ENCODE results near the gene TMEM26. TPM values are rescaled to one million over a fixed set of nuclear protein-coding genes. Genes with fewer than 3 reads are reported as not detected.

TMEM26 gene
- total and polyA plus RNA-seq, 2 experiments from 2014 or later: 1.0 to 1.9 TPM

DNA sequence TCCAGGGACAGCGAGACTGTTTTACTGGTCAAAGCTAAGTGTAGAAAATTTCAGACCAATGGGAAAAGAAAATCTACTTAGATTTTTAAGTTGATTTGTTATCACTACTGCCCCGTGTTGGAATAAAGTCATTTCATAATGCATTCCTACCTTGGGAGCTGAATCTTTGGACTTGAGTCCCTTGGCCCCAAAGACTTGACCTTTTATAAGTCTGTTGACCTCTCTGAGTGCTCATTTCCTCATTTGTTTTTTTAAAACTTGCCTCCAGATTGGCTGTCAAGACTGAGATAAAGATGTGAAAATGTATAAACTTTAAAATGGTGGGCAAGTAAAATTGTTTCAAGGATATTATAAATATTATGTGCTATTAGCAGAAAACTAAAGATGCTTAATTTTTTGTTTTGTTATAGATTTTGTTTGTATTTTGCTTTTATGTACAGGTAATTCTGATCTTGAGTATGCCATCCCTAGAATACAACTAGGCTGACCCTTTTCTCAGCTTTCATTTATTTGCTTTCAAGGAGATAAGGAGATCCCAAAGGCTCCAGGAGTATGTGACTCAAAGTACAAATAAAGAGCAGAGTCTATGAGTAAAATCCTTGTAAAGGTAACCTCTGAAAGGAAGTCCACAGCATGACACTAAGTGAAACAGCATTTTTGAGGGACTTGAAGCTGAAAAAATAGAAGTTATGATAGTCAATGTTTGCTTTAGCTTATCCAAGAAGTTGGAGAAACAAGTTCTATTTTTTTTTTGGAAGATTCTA lies 54.6 kb downstream of the TMEM26 start:
- no peaks in the 10 kb centered on the region for H4K20me1 ChIP-seq (replicated peaks; ENCODE audit: insufficient read depth)
- H3K9me2 ChIP-seq (ENCODE audit: insufficient read depth): no peaks in the 10 kb centered on the region; the same call in 1 of the 2 replicates
- H3K4me3 ChIP-seq: no peak overlapping the region
- Mint-ChIP-seq H3K27ac (no peak overlapping the region), H3K4me1 (peaks cover 4% of the 10 kb centered on the region), H3K36me3 (ENCODE audit: low read depth) (no peaks in the 10 kb centered on the region), H3K27me3 (ENCODE audit: insufficient read depth, low read depth, poor library complexity) (no peaks in the 10 kb centered on the region), H3K9me3 (no peaks in the 10 kb centered on the region), H3K4me3 (no peak overlapping the region)
- H3K27ac ChIP-seq (ENCODE audit: low read depth): no peak overlapping the region
- TF ChIP-seq EZH2 (IDR thresholded peaks at IDR 0.05; ENCODE audit: low read depth, unreplicated experiment): no peak
- TF ChIP-seq EZH2phosphoT487 (IDR thresholded peaks at IDR 0.05; ENCODE audit: unreplicated experiment): no peak
- TF ChIP-seq, protein P1, sequence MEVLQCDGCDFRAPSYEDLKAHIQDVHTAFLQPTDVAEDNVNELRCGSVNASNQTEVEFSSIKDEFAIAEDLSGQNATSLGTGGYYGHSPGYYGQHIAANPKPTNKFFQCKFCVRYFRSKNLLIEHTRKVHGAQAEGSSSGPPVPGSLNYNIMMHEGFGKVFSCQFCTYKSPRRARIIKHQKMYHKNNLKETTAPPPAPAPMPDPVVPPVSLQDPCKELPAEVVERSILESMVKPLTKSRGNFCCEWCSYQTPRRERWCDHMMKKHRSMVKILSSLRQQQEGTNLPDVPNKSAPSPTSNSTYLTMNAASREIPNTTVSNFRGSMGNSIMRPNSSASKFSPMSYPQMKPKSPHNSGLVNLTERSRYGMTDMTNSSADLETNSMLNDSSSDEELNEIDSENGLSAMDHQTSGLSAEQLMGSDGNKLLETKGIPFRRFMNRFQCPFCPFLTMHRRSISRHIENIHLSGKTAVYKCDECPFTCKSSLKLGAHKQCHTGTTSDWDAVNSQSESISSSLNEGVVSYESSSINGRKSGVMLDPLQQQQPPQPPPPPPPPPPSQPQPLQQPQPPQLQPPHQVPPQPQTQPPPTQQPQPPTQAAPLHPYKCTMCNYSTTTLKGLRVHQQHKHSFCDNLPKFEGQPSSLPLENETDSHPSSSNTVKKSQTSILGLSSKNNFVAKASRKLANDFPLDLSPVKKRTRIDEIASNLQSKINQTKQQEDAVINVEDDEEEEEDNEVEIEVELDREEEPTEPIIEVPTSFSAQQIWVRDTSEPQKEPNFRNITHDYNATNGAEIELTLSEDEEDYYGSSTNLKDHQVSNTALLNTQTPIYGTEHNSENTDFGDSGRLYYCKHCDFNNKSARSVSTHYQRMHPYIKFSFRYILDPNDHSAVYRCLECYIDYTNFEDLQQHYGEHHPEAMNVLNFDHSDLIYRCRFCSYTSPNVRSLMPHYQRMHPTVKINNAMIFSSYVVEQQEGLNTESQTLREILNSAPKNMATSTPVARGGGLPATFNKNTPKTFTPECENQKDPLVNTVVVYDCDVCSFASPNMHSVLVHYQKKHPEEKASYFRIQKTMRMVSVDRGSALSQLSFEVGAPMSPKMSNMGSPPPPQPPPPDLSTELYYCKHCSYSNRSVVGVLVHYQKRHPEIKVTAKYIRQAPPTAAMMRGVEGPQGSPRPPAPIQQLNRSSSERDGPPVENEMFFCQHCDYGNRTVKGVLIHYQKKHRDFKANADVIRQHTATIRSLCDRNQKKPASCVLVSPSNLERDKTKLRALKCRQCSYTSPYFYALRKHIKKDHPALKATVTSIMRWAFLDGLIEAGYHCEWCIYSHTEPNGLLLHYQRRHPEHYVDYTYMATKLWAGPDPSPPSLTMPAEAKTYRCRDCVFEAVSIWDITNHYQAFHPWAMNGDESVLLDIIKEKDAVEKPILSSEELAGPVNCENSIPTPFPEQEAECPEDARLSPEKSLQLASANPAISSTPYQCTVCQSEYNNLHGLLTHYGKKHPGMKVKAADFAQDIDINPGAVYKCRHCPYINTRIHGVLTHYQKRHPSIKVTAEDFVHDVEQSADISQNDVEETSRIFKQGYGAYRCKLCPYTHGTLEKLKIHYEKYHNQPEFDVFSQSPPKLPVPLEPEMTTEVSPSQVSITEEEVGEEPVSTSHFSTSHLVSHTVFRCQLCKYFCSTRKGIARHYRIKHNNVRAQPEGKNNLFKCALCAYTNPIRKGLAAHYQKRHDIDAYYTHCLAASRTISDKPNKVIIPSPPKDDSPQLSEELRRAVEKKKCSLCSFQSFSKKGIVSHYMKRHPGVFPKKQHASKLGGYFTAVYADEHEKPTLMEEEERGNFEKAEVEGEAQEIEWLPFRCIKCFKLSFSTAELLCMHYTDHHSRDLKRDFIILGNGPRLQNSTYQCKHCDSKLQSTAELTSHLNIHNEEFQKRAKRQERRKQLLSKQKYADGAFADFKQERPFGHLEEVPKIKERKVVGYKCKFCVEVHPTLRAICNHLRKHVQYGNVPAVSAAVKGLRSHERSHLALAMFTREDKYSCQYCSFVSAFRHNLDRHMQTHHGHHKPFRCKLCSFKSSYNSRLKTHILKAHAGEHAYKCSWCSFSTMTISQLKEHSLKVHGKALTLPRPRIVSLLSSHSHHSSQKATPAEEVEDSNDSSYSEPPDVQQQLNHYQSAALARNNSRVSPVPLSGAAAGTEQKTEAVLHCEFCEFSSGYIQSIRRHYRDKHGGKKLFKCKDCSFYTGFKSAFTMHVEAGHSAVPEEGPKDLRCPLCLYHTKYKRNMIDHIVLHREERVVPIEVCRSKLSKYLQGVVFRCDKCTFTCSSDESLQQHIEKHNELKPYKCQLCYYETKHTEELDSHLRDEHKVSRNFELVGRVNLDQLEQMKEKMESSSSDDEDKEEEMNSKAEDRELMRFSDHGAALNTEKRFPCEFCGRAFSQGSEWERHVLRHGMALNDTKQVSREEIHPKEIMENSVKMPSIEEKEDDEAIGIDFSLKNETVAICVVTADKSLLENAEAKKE (CRISPR knock-in tag; IDR thresholded peaks at IDR 0.05): no peak
- TF ChIP-seq, protein P2, sequence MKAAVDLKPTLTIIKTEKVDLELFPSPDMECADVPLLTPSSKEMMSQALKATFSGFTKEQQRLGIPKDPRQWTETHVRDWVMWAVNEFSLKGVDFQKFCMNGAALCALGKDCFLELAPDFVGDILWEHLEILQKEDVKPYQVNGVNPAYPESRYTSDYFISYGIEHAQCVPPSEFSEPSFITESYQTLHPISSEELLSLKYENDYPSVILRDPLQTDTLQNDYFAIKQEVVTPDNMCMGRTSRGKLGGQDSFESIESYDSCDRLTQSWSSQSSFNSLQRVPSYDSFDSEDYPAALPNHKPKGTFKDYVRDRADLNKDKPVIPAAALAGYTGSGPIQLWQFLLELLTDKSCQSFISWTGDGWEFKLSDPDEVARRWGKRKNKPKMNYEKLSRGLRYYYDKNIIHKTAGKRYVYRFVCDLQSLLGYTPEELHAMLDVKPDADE (IDR thresholded peaks at IDR 0.05): no peak
- no peak for TF ChIP-seq ZNF114 (CRISPR knock-in tag; IDR thresholded peaks at IDR 0.05)
- no peak for TF ChIP-seq STAT1 (IDR thresholded peaks at IDR 0.05; ENCODE audit: unreplicated experiment)
- TF ChIP-seq NANOG (IDR thresholded peaks at IDR 0.05; ENCODE audit: borderline replicate concordance): no peak
- no peak for TF ChIP-seq POLR2AphosphoS5 (IDR thresholded peaks at IDR 0.05; ENCODE audit: low read depth)
- no peak for TF ChIP-seq CREB1 (CRISPR knock-in tag; IDR thresholded peaks at IDR 0.05; ENCODE audit: low read depth)
- no peak for TF ChIP-seq CTCF (conservative IDR thresholded peaks at IDR 0.05; ENCODE audit: low read depth in 2 of 2)
- no peak for TF ChIP-seq ZNF331 (CRISPR knock-in tag; IDR thresholded peaks at IDR 0.05; ENCODE audit: low read depth)
- no peak for TF ChIP-seq JUNB (IDR thresholded peaks at IDR 0.05; ENCODE audit: unreplicated experiment)
- TF ChIP-seq, protein P3, sequence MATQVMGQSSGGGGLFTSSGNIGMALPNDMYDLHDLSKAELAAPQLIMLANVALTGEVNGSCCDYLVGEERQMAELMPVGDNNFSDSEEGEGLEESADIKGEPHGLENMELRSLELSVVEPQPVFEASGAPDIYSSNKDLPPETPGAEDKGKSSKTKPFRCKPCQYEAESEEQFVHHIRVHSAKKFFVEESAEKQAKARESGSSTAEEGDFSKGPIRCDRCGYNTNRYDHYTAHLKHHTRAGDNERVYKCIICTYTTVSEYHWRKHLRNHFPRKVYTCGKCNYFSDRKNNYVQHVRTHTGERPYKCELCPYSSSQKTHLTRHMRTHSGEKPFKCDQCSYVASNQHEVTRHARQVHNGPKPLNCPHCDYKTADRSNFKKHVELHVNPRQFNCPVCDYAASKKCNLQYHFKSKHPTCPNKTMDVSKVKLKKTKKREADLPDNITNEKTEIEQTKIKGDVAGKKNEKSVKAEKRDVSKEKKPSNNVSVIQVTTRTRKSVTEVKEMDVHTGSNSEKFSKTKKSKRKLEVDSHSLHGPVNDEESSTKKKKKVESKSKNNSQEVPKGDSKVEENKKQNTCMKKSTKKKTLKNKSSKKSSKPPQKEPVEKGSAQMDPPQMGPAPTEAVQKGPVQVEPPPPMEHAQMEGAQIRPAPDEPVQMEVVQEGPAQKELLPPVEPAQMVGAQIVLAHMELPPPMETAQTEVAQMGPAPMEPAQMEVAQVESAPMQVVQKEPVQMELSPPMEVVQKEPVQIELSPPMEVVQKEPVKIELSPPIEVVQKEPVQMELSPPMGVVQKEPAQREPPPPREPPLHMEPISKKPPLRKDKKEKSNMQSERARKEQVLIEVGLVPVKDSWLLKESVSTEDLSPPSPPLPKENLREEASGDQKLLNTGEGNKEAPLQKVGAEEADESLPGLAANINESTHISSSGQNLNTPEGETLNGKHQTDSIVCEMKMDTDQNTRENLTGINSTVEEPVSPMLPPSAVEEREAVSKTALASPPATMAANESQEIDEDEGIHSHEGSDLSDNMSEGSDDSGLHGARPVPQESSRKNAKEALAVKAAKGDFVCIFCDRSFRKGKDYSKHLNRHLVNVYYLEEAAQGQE (IDR thresholded peaks at IDR 0.05; ENCODE audit: unreplicated experiment): no peak
- no peak overlapping the region for H2AFZ ChIP-seq
- H3F3A ChIP-seq (replicated peaks; ENCODE audit: low read depth): no peaks in the 10 kb centered on the region
- H3K79me2 ChIP-seq (replicated peaks; ENCODE audit: insufficient read depth): no peaks in the 10 kb centered on the region
- no peaks in the 10 kb centered on the region for H3K27me3 ChIP-seq (ENCODE audit: insufficient read depth)
- H3K36me3 ChIP-seq (ENCODE audit: insufficient read depth): no peaks in the 10 kb centered on the region
- ATAC-seq (no peak), DNase-seq (ENCODE audit: low spot score) (no peak)
- H3K4me1 ChIP-seq (ENCODE audit: insufficient read depth): no peaks in the 10 kb centered on the region
- no peak overlapping the region for H3K4me2 ChIP-seq

All from GM23338 (cell line).